HepG2 (cell line): ENCODE data around the gene TTC38. TPM values are rescaled to one million over a fixed set of nuclear protein-coding genes. Genes with fewer than 3 reads are reported as not detected.

Experiments
- ADNP ChIP-seq: sonication (generic); formaldehyde crosslinking; IDR thresholded peaks from 2 replicates; pipeline ENCODE4 v1.4.0; 2020; ENCODE audit warnings: missing genetic modification reagents
- CEBPG ChIP-seq: IDR thresholded peaks from 2 replicates; pipeline ENCODE4 v1.6.1; 2016
- ELF4 ChIP-seq: sonication (generic); formaldehyde crosslinking; IDR thresholded peaks from 2 replicates; pipeline ENCODE4 v1.5.0; 2020; ENCODE audit warnings: missing genetic modification reagents, mild to moderate bottlenecking, moderate library complexity, borderline replicate concordance
- HOXD1 ChIP-seq: sonication (generic); formaldehyde crosslinking; IDR thresholded peaks from 2 replicates; pipeline ENCODE4 v1.5.0; 2020; ENCODE audit warnings: missing genetic modification reagents
- KDM5B ChIP-seq: sonication (generic); formaldehyde crosslinking; IDR thresholded peaks from 2 replicates; pipeline ENCODE4 v1.4.0; 2020; ENCODE audit warnings: missing genetic modification reagents, mild to moderate bottlenecking, borderline replicate concordance
- KLF11 ChIP-seq: IDR thresholded peaks from 2 replicates; pipeline ENCODE4 v1.6.1; 2016; ENCODE audit warnings: missing compliant biosample characterization
- MZF1 ChIP-seq: sonication (generic); formaldehyde crosslinking; IDR thresholded peaks from 2 replicates; pipeline ENCODE4 v1.8.1; 2023; ENCODE audit warnings: mild to moderate bottlenecking, missing genetic modification reagents, borderline replicate concordance
- NKX3-1 ChIP-seq: sonication (generic); formaldehyde crosslinking; IDR thresholded peaks from 2 replicates; pipeline ENCODE4 v1.5.0; 2020; ENCODE audit warnings: missing genetic modification reagents
- RARA ChIP-seq: IDR thresholded peaks from 2 replicates; pipeline ENCODE4 v1.6.1; 2016; ENCODE audit warnings: missing genetic modification reagents, missing compliant biosample characterization
- SRF ChIP-seq: IDR thresholded peaks from 2 replicates; pipeline ENCODE4 v1.6.1; 2011; ENCODE audit warnings: mild to moderate bottlenecking, low read depth, low read length, moderate library complexity
- ZNF550 ChIP-seq: sonication (generic); formaldehyde crosslinking; IDR thresholded peaks from 2 replicates; pipeline ENCODE4 v1.4.0; 2020; ENCODE audit warnings: mild to moderate bottlenecking, missing genetic modification reagents, borderline replicate concordance
- ZNF552 ChIP-seq: sonication (generic); formaldehyde crosslinking; IDR thresholded peaks from 2 replicates; pipeline ENCODE4 v1.9.0; 2022; ENCODE audit warnings: missing genetic modification reagents, mild to moderate bottlenecking, borderline replicate concordance
- polyA plus RNA-seq, 8 experiments: library from polyadenylated mRNA; depleted of rRNA in 3 of 8; stranded (reverse) in 7 of 8; unstranded in 1 of 8; fragments of >200 nt; fragmentation: Illumina TruSeq in 4 of 8; extraction: Trizol in 4 of 8; gene quantifications; 2 replicates each; pipeline versions ENCODE4 v1.2.1 to v1.2.3, GENCODE V29; 2011 to 2016; ENCODE audit warnings: low read depth in 4 of 8, missing spikeins in 1 of 8, mixed read lengths in 1 of 8; ENCODE audit not compliant: insufficient read depth in 1 of 8
- total RNA-seq, 5 experiments: library from RNA; depleted of rRNA; stranded (reverse); fragments of >200 nt; fragmentation: Illumina TruSeq; extraction: Trizol; gene quantifications; 2 replicates each; pipeline ENCODE4 v1.2.3, GENCODE V29; 2016; ENCODE audit warnings: low read depth in 1 of 5
- TF ChIP-seq, protein P1 (sequence below): sonication (generic); formaldehyde crosslinking; IDR thresholded peaks from 2 replicates; pipeline ENCODE4 v1.4.0; 2020; ENCODE audit warnings: missing genetic modification reagents
- TF ChIP-seq, protein P2 (sequence below): sonication (generic); formaldehyde crosslinking; IDR thresholded peaks from 2 replicates; pipeline ENCODE4 v1.8.1; 2023; ENCODE audit warnings: mild to moderate bottlenecking, missing genetic modification reagents, borderline replicate concordance

Gene TTC38
- total and polyA plus RNA-seq, 2 of the 13 experiments (the other 11 are each of a cell fraction or from before 2014, with no cell fraction given) = 101 to 105 TPM

DNA sequence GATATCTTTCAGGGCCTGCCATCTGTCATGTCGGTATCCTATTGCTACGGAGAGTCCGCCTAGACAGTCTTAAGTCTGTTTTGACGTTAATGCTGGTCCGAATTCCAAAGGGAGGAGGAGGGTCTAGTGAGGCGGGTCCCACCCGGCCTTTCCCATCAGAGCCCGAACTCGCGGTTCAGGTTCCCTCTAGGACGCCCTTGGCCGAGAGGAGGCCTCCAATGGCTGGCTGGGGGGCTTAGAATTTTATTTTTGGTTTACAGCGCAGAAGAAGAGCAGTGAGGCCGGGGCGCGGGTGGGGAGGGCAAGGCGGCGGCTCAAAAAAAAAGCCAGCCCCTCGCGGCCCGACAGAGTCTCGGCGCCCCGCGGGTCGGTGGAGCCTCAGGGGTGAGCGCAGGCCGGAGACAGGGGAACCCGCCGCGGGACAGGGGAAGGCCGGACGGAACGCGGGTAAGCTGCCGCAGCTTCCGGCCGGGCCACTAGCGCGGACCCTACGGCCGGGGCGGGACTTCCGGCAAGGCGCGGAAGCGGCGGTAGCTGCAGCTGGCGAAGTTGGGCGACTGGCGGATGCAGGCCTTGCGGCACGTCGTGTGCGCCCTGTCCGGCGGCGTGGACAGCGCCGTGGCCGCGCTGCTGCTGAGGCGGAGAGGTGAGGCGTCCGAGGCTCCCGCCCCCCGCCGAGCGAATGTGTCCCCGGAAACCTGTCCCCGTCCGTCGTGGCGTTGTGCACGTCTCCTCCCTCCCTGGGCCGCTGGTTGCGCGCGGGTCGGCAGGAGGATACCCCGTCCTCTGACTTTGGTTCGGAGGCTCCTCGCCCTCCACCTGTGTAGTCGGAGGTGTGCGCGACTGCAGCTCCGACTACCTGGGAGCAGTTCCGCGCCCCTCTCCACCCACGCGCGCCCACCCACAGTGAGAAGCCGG is 67.7 kb downstream of the TTC38 start, which contains the start of gene TRMU (continued):
- TF ChIP-seq, protein P1, sequence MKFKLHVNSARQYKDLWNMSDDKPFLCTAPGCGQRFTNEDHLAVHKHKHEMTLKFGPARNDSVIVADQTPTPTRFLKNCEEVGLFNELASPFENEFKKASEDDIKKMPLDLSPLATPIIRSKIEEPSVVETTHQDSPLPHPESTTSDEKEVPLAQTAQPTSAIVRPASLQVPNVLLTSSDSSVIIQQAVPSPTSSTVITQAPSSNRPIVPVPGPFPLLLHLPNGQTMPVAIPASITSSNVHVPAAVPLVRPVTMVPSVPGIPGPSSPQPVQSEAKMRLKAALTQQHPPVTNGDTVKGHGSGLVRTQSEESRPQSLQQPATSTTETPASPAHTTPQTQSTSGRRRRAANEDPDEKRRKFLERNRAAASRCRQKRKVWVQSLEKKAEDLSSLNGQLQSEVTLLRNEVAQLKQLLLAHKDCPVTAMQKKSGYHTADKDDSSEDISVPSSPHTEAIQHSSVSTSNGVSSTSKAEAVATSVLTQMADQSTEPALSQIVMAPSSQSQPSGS (CRISPR knock-in tag) = peak; percentile 85
- TF ChIP-seq MZF1 (CRISPR knock-in tag) (no peak), ELF4 (0 out of 2 replicates have a peak, but pooled peaks have one; percentile 19), NKX3-1 (CRISPR knock-in tag) (peak; percentile 92; the same call in 1 of the 2 replicates), HOXD1 (CRISPR knock-in tag) (peak; percentile 79; the same call in 1 of the 2 replicates), KLF11 (CRISPR knock-in tag) (no peak), ZNF550 (CRISPR knock-in tag) (no peak), SRF (0 out of 2 replicates have a peak, but pooled peaks have one; percentile 40), ZNF552 (CRISPR knock-in tag) (peak; percentile 95), KDM5B (peak; percentile 94), RARA (CRISPR knock-in tag) (peak; percentile 51), ADNP (CRISPR knock-in tag) (0 out of 2 replicates have a peak, but pooled peaks have one; percentile 15), CEBPG (peak; percentile 21; the same call in 1 of the 2 replicates)
- TF ChIP-seq, protein P2, sequence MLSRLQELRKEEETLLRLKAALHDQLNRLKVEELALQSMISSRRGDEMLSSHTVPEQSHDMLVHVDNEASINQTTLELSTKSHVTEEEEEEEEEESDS = no peak
- TF ChIP-seq, all 625 proteins: peak for 355
